PC-9 (cell line): ENCODE data around the gene SARNP.

ENCODE experiments used
- CTCF ChIP-seq: fragments of 200-600 bp; sonication (generic); conservative IDR thresholded peaks from 2 replicates; pipeline ENCODE4 v1.6.1; 2017; ENCODE audit warnings: mixed run types, antibody characterized with exemption, mild to moderate bottlenecking, moderate library complexity
- EZH2 ChIP-seq: fragments of 200-600 bp; sonication (generic); IDR thresholded peaks from 2 replicates; pipeline ENCODE4 v1.8.0; 2017; ENCODE audit warnings: antibody characterized with exemption, low read depth

GRCh38 chr12:55715833-55716581 lies 101.5 kb downstream of the SARNP start, which contains the start of gene BLOC1S1:
- no peak for TF ChIP-seq CTCF
- TF ChIP-seq EZH2: no peak
